ENCODE data around the gene FCHO1.

FCHO1 gene

DNA sequence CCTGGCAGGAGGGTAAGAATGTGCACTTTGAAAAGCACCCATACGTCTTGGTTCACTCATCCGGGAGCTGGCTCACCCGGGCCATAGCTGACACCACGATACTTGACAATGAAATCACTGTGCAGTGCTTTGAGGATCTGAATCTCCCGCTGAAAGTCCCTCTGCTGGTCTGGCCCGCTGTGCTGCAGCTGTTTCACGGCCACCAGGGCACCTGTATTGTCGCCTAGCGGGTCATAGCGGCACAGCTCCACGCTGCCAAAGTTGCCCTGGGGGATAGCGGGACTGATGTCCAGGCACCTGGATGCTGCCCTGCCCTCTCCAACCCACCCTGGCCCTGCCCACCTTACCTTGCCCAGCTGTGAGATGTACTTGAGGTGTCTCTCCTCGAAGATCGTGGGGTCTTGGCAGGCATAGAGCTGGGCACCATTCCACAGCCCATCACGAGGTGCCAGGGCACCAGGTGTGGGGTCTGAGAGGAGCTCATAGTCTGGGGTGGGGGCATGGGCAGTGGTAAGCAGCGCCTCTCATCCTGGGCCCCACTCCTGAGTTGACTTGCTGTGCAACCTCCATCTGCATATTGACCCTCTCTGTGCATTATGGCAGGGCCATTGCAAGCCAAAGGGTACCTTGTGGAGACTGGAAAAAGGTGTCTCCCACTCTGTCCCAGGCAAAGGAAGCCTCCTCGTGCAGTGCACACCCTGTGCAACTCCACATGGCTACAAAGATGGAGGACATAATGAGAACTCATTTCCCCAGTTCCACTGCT, 81.3 kb downstream of the FCHO1 start:
- DNase-seq, result no peak

DNA sequence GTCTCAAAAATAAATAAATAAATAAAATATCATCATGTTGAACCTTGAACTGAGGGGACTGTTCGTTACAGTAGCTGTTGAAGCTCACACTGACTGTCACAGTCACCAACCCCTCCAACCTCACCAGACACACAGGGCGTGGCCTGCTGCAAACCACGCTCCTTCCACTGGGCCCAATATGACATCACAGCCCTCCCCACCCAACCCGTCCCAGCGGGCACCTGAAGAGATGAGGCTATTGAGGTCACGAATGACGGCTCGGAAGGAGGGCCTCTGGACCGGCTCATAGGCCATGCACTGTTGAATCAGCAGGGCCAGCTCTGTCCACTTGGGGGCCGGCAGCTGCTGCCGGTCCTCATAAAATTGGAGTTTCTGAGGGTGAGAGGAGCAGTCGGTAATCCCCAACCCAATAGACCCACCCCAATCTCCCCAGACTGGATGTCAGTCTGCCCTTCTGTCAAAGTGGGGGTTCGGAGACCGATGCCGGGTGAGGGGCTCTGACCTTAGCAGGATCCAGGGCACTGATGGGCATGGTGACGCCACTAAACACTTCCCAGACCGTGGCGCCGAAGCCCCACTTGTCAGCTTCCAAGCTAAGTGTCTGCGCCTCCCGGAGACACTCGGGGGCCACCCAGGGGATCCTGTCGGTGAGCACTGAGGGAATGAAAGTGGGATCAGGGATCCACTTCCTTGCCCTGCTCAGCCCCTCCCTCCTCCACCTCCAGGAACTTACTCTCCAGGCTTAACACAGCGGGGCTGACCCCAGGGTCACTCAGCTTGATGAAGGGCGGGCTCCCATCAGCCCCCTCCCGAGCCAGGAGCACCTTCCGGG, 83.3 kb downstream of the FCHO1 start:
- no peak for DNase-seq

GRCh38 chr19:17835182-17836006, 84.1 kb downstream of the FCHO1 start:
- DNase-seq, result no peak

DNA sequence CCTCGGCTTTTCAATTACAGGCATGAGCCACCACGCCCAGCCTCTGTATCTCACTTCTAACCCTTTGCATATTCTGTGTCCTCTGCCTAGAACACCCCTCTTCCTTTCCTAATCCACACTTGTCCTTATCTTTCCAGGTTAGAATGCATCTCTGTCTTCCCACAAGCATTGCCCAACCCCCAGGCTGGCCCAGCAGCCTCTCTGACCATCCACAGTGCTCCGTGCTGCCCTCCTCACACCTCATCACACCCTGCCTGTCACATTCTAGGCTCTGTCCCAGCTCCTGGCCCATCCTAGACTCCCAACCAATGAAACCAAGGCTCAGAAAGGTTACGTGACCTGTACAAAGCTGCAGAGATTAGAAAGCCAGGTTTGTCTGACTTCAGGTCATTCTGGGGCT, 85.3 kb downstream of the FCHO1 start:
- no peak for DNase-seq

DNA sequence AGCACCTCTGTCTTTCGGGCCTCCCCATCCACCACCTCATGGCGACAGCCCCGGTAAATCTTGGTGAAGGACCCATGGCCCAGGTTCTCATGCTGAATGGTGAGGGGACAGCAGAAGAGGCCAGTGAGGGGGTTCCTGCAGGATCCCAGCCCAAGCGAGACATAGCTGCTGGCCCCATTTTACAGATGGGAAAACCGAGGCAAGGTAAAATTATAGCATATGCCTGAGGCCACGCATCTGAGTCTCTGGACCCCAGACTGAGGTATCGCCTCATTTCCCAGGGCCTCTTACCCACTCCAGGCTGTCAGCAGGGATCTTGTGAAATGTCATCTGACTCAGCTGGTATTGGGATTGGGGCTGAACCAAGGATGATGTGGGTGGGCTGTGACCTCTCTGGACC, 86.7 kb downstream of the FCHO1 start:
- no peak for DNase-seq

All from fibroblast of upper back skin (primary cell).